HUES48 (cell line): Measurements from ENCODE around the gene LHFPL4.

ENCODE experiments used
- H3K27ac ChIP-seq: one replicate; pipeline ENCODE4 v1.7.0; 2013; ENCODE audit warnings: low read depth, low read length, inconsistent platforms
- H3K27me3 ChIP-seq: 2 replicates; pipeline ENCODE4 v1.6.1; 2013; ENCODE audit warnings: mild to moderate bottlenecking, low read length; ENCODE audit not compliant: control insufficient read depth, insufficient read depth
- H3K36me3 ChIP-seq: 2 replicates; pipeline ENCODE4 v1.6.1; 2013; ENCODE audit warnings: low read length; ENCODE audit not compliant: control insufficient read depth, insufficient read depth
- H3K4me1 ChIP-seq: 2 replicates; pipeline ENCODE4 v1.6.1; 2013; ENCODE audit warnings: mild to moderate bottlenecking, low read length; ENCODE audit not compliant: control insufficient read depth, insufficient read depth
- H3K4me3 ChIP-seq: 2 replicates; pipeline ENCODE4 v1.5.1; 2013; ENCODE audit warnings: mild to moderate bottlenecking, low read depth, low read length
- H3K9ac ChIP-seq: 2 replicates; pipeline ENCODE4 v1.6.1; 2013; ENCODE audit warnings: mild to moderate bottlenecking, low read depth, low read length, moderate library complexity
- H3K9me3 ChIP-seq: 2 replicates; pipeline ENCODE4 v1.6.1; 2013; ENCODE audit warnings: low read length; ENCODE audit not compliant: control insufficient read depth, insufficient read depth

Gene LHFPL4

GRCh38 chr3:9542182-9542581, 11.4 kb downstream of the LHFPL4 start:
- H3K4me1 ChIP-seq: no peaks in the 10 kb centered on the region
- no peaks in the 10 kb centered on the region for H3K27me3 ChIP-seq
- H3K9me3 ChIP-seq: no peaks in the 10 kb centered on the region

GRCh38 chr3:9536212-9536611, 17.4 kb downstream of the LHFPL4 start:
- Histone ChIP-seq H3K4me1 (no peaks in the 10 kb centered on the region), H3K4me3 (no peak overlapping the region), H3K36me3 (no peaks in the 10 kb centered on the region), H3K27ac (no peak overlapping the region), H3K9ac (no peak overlapping the region), H3K27me3 (no peaks in the 10 kb centered on the region), H3K9me3 (no peaks in the 10 kb centered on the region)

More at GRCh38 chr3:9542182-9542581, 11.4 kb downstream of the LHFPL4 start:
- H3K27ac ChIP-seq: no peak overlapping the region
- no peak overlapping the region for H3K9ac ChIP-seq
- H3K36me3 ChIP-seq: 0 out of 2 replicates have a peak, but pooled peaks cover 5% of the 10 kb centered on the region
- H3K4me3 ChIP-seq: no peak overlapping the region

- no peaks in the 10 kb centered on the region for H3K36me3 ChIP-seq
- H3K9ac ChIP-seq: no peak overlapping the region
- H3K27ac ChIP-seq: no peak overlapping the region
- H3K27me3 ChIP-seq: no peaks in the 10 kb centered on the region
- H3K4me3 ChIP-seq: no peak overlapping the region
- H3K4me1 ChIP-seq: no peaks in the 10 kb centered on the region
- no peaks in the 10 kb centered on the region for H3K9me3 ChIP-seq
Observed at GRCh38 chr3:9534429-9534828, 19.2 kb downstream of the LHFPL4 start.

- H3K36me3 ChIP-seq: no peaks in the 10 kb centered on the region
- H3K27ac ChIP-seq: no peak overlapping the region
- 0 out of 2 replicates have a peak, but pooled peaks cover 2% of the 10 kb centered on the region for H3K9me3 ChIP-seq
- H3K4me1 ChIP-seq: no peaks in the 10 kb centered on the region
- no peak overlapping the region for H3K4me3 ChIP-seq
- H3K9ac ChIP-seq: no peak overlapping the region
- H3K27me3 ChIP-seq: no peaks in the 10 kb centered on the region; the same call in 1 of the 2 replicates
Observed at GRCh38 chr3:9525078-9525477, 28.5 kb downstream of the LHFPL4 start.

- no peaks in the 10 kb centered on the region for H3K36me3 ChIP-seq
- peaks cover under 1% of the 10 kb centered on the region; the same call in 1 of the 2 replicates for H3K27me3 ChIP-seq
- H3K9me3 ChIP-seq: no peaks in the 10 kb centered on the region
- no peak overlapping the region for H3K27ac ChIP-seq
- H3K9ac ChIP-seq: no peak overlapping the region
- no peaks in the 10 kb centered on the region for H3K4me1 ChIP-seq
- H3K4me3 ChIP-seq: no peak overlapping the region
Observed at GRCh38 chr3:9514956-9515355, 38.7 kb downstream of the LHFPL4 start.

- H3K9ac ChIP-seq: no peak overlapping the region
- H3K4me3 ChIP-seq: no peak overlapping the region
- H3K27ac ChIP-seq: no peak overlapping the region
- H3K27me3 ChIP-seq: peaks cover 4% of the 10 kb centered on the region; the same call in 1 of the 2 replicates
- H3K4me1 ChIP-seq: no peaks in the 10 kb centered on the region
- no peaks in the 10 kb centered on the region for H3K9me3 ChIP-seq
- no peaks in the 10 kb centered on the region for H3K36me3 ChIP-seq
Observed at GRCh38 chr3:9514306-9514705, 39.3 kb downstream of the LHFPL4 start.

- Histone ChIP-seq H3K27me3 (peaks cover 8% of the 10 kb centered on the region), H3K27ac (no peak overlapping the region), H3K9me3 (no peaks in the 10 kb centered on the region), H3K4me1 (no peaks in the 10 kb centered on the region), H3K4me3 (no peak overlapping the region), H3K9ac (no peak overlapping the region), H3K36me3 (no peaks in the 10 kb centered on the region)
Observed at GRCh38 chr3:9512456-9513045, 41.1 kb downstream of the LHFPL4 start.

GRCh38 chr3:9508781-9509180, 44.8 kb downstream of the LHFPL4 start:
- Histone ChIP-seq H3K9me3 (no peaks in the 10 kb centered on the region), H3K36me3 (no peaks in the 10 kb centered on the region), H3K4me3 (no peak overlapping the region), H3K27ac (no peak overlapping the region), H3K27me3 (peaks cover 10% of the 10 kb centered on the region), H3K9ac (no peak overlapping the region), H3K4me1 (no peaks in the 10 kb centered on the region)

GRCh38 chr3:9507586-9508578, 45.7 kb downstream of the LHFPL4 start:
- Histone ChIP-seq H3K36me3 (no peaks in the 10 kb centered on the region), H3K27me3 (peaks cover 10% of the 10 kb centered on the region), H3K9ac (no peak overlapping the region), H3K4me3 (no peak overlapping the region), H3K27ac (no peak overlapping the region), H3K4me1 (no peaks in the 10 kb centered on the region), H3K9me3 (no peaks in the 10 kb centered on the region)

- H3K27ac ChIP-seq: no peak overlapping the region
- no peaks in the 10 kb centered on the region for H3K9me3 ChIP-seq
- peaks cover 19% of the 10 kb centered on the region for H3K27me3 ChIP-seq
- H3K4me3 ChIP-seq: no peak overlapping the region
- peaks cover 6% of the 10 kb centered on the region; the same call in 1 of the 2 replicates for H3K4me1 ChIP-seq
- no peak overlapping the region for H3K9ac ChIP-seq
- no peaks in the 10 kb centered on the region for H3K36me3 ChIP-seq
Observed at GRCh38 chr3:9503283-9503682, 50.3 kb downstream of the LHFPL4 start.

GRCh38 chr3:9501226-9501625, 52.4 kb downstream of the LHFPL4 start:
- H3K9me3 ChIP-seq: no peaks in the 10 kb centered on the region
- H3K36me3 ChIP-seq: no peaks in the 10 kb centered on the region
- H3K4me3 ChIP-seq: no peak overlapping the region
- H3K4me1 ChIP-seq: peaks cover 6% of the 10 kb centered on the region; the same call in 1 of the 2 replicates
- H3K27me3 ChIP-seq: peaks cover 26% of the 10 kb centered on the region
- no peak overlapping the region for H3K9ac ChIP-seq
- H3K27ac ChIP-seq: no peak overlapping the region
